Activated CD4-positive, alpha-beta T cell treated with anti-CD3 and anti-CD28 coated beads for 36 hours (primary cell): ENCODE measurements around the gene PKD2. TPM values are rescaled to one million over a fixed set of nuclear protein-coding genes. Genes with fewer than 3 reads are reported as not detected.

Source experiments
- ATAC-seq: fragments of 200-7000 bp; cut with Tn5 transposase; one replicate; pipeline ENCODE4 v1.10.0; 2021; ENCODE audit warnings: mild to moderate bottlenecking, moderate library complexity
- CTCF ChIA-PET: fragments of 350-600 bp; sonication (Branson Sonifier 250); formaldehyde crosslinking; loops from one replicate; lab custom pipeline; 2021; ENCODE audit warnings: antibody characterized with exemption; lab: Charles Lee
- POLR2A ChIA-PET: fragments of 350-600 bp; sonication (Branson Sonifier 250); formaldehyde crosslinking; loops from one replicate; lab custom pipeline; 2021; ENCODE audit warnings: antibody characterized with exemption, inconsistent platforms; lab: Charles Lee
- DNase-seq: peaks from one replicate; pipeline ENCODE4 v3.0.0-alpha.2; 2020
- H3K27ac Mint-ChIP-seq: one replicate; pipeline ENCODE4 v1.8.0; 2021; ENCODE audit warnings: mixed read lengths
- H3K27me3 Mint-ChIP-seq: one replicate; pipeline ENCODE4 v1.8.0; 2021; ENCODE audit warnings: mixed read lengths
- H3K36me3 Mint-ChIP-seq: one replicate; pipeline ENCODE4 v1.8.0; 2021; ENCODE audit warnings: low read depth, mixed read lengths
- H3K4me1 Mint-ChIP-seq: one replicate; pipeline ENCODE4 v1.8.0; 2021; ENCODE audit warnings: mixed read lengths
- H3K4me3 Mint-ChIP-seq: one replicate; pipeline ENCODE4 v1.8.0; 2021; ENCODE audit warnings: mild to moderate bottlenecking, moderate library complexity, mixed read lengths
- H3K9me3 Mint-ChIP-seq: one replicate; pipeline ENCODE4 v1.8.0; 2021; ENCODE audit warnings: low read depth, mixed read lengths
- intact Hi-C, 2 experiments: fragments of 100-400 bp; cut with DNase I in 1 of 2; cut with micrococcal nuclease in 1 of 2; formaldehyde crosslinking; loops; one replicate each; pipeline versions ENCODE4 v1.14.2 to v1.15.1; 2022 to 2024; cut with DNase I, micrococcal nuclease
- total RNA-seq, 2 experiments: library from RNA; stranded (reverse); gene quantifications; one replicate each; pipeline ENCODE4 v1.2.3, GENCODE V29; 2021

Gene PKD2
- total RNA-seq, 2 experiments from 2014 or later = 4.1 to 5.0 TPM

GRCh38 chr4:88043001-88043400, 35.6 kb downstream of the PKD2 start:
- DNase-seq = no peak
- ChIA-PET CTCF (interaction anchor here (0.8 to 1.0 kb wide), 2 partner anchors 10 to 168 kb away, joined by 4 read pairs; no protein-coding TSS in a partner anchor), POLR2A (no interaction called here)
- Mint-ChIP-seq H3K9me3 (no peaks in the 10 kb centered on the region), H3K4me1 (no peaks in the 10 kb centered on the region), H3K27ac (no peak overlapping the region), H3K36me3 (peaks cover 28% of the 10 kb centered on the region), H3K4me3 (no peak overlapping the region), H3K27me3 (no peaks in the 10 kb centered on the region)
- intact Hi-C loops = no loop called here
- no peak for ATAC-seq

DNA sequence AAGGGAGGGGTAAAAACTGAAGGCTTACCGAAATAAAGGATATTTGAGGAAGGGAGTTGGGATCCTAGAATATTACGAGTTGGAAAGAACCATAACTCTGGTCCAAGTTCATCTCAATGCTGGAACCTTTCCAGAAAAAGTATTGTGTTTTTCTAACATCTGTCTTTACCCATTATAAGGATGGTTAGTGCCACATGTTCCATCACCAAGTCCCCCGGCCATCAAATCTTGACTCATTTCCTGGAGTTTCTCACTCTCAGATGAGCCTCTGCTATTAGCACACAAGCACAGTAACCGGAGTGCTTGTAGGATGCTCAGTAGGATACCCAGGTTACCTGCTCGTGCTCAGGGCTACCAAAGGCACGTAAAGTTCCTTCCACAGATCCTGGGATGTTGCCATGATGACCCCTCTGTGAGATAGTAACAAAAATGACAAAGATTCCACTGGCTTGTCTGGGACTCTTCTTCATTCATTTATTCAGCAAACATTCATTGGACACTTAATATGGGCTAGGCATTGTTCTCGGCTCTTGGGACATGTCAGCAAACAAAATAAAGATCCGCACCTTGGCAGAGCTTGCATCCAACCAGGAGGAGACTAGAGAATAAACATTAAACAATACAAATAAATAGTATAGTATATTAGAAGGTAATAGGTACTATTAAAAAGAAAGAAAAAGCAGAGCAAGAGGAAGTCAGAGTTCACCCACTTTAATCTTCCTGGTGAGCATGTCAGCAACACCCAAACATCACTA, 36.3 kb downstream of the PKD2 start:
- Mint-ChIP-seq H3K4me1 (no peaks in the 10 kb centered on the region), H3K36me3 (peaks cover 23% of the 10 kb centered on the region), H3K27me3 (no peaks in the 10 kb centered on the region), H3K9me3 (no peaks in the 10 kb centered on the region), H3K27ac (no peak overlapping the region), H3K4me3 (no peak overlapping the region)
- no peak for ATAC-seq
- ChIA-PET CTCF (interaction anchor here (0.8 to 1.0 kb wide), 2 partner anchors 11 to 168 kb away, joined by 4 read pairs; no protein-coding TSS in a partner anchor), POLR2A (no interaction called here)
- no peak for DNase-seq
- intact Hi-C loops = no loop called here

DNA sequence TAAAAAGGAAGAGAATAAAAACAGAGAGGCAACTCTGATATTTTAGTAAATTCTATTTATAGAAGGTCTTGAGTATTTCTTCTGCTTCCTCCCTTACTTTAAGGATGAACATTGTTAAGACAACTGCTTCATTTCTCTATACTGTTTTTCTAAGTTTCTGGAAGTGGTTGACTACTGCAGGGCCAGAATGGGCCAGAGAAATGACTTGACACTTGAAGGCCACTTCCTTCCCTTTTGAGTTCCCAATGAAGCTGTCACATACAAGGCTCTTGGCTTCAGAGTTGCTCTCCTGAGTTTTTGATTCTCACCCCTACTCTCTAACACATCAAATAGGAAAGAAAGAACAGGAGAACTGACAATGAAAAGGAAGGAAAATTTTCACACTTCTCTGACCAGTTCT, 37.6 kb downstream of the PKD2 start:
- Mint-ChIP-seq H3K4me3 (no peak overlapping the region), H3K4me1 (no peaks in the 10 kb centered on the region), H3K27ac (no peak overlapping the region), H3K27me3 (no peaks in the 10 kb centered on the region), H3K9me3 (no peaks in the 10 kb centered on the region), H3K36me3 (peaks cover 19% of the 10 kb centered on the region)
- no peak for ATAC-seq
- ChIA-PET CTCF (interaction anchor here (0.6 kb wide), 1 partner anchor 282 kb away, joined by 3 read pairs; no protein-coding TSS in a partner anchor), POLR2A (no interaction called here)
- intact Hi-C loops = no loop called here
- no peak for DNase-seq

GRCh38 chr4:88054229-88054628, 46.8 kb downstream of the PKD2 start:
- peaks cover 12% of the 10 kb centered on the region for H3K36me3 Mint-ChIP-seq
- H3K27me3 Mint-ChIP-seq = no peaks in the 10 kb centered on the region
- H3K9me3 Mint-ChIP-seq = no peaks in the 10 kb centered on the region
- POLR2A ChIA-PET = no interaction called here
- H3K4me3 Mint-ChIP-seq = no peak overlapping the region
- DNase-seq (no peak), ATAC-seq (no peak)
- no peaks in the 10 kb centered on the region for H3K4me1 Mint-ChIP-seq
- intact Hi-C loops = no loop called here
- CTCF ChIA-PET = interaction anchor here (1.5 to 1.6 kb wide), 2 partner anchors 81 to 158 kb away, joined by 3 to 6 read pairs; no protein-coding TSS in a partner anchor
- H3K27ac Mint-ChIP-seq = no peak overlapping the region

DNA sequence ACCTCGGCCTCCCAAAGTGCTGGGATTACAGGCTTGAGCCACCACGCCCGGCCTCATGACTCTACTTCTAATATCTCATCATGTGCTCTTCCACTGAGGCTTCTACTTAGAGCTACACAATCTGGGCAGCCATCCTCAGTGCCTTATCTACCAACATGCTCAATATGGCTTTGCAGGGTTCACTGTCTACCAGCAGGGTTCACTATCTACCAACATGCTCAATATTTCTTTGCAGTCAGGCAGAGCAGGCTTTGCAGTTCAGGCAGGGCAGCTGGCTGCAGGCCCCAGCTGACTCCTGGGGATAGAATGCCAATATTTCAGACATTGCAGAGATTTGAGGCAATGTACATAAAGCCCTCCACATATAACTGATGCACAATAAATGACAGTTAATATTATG, 47.5 kb downstream of the PKD2 start:
- no peak for ATAC-seq
- intact Hi-C loops = no loop called here

GRCh38 chr4:88058295-88058694, 50.9 kb downstream of the PKD2 start:
- no peak for ATAC-seq
- H3K27me3 Mint-ChIP-seq = no peaks in the 10 kb centered on the region
- H3K4me1 Mint-ChIP-seq = no peaks in the 10 kb centered on the region
- H3K27ac Mint-ChIP-seq = no peak overlapping the region
- intact Hi-C loops = no loop called here
- DNase-seq = no peak
- H3K36me3 Mint-ChIP-seq = peaks cover 13% of the 10 kb centered on the region
- no peaks in the 10 kb centered on the region for H3K9me3 Mint-ChIP-seq
- CTCF ChIA-PET = interaction anchor here (0.8 kb wide), 1 partner anchor 154 kb away, joined by 3 read pairs; no protein-coding TSS in a partner anchor
- POLR2A ChIA-PET = no interaction called here
- no peak overlapping the region for H3K4me3 Mint-ChIP-seq

More for the DNA sequence above, 47.5 kb downstream of the PKD2 start:
- Mint-ChIP-seq H3K36me3 (peaks cover 16% of the 10 kb centered on the region), H3K9me3 (no peaks in the 10 kb centered on the region), H3K27me3 (no peaks in the 10 kb centered on the region), H3K4me3 (no peak overlapping the region), H3K27ac (no peak overlapping the region), H3K4me1 (no peaks in the 10 kb centered on the region)
- DNase-seq = peak; percentile 6
- POLR2A ChIA-PET = no interaction called here
- CTCF ChIA-PET = interaction anchor here (0.6 to 1.6 kb wide), 2 partner anchors 21 to 157 kb away, joined by 5 to 6 read pairs; no protein-coding TSS in a partner anchor

- POLR2A ChIA-PET = no interaction called here
- H3K4me3 Mint-ChIP-seq = no peak overlapping the region
- intact Hi-C loops = no loop called here
Measured at GRCh38 chr4:88059766-88060165, 52.3 kb downstream of the PKD2 start.

DNA sequence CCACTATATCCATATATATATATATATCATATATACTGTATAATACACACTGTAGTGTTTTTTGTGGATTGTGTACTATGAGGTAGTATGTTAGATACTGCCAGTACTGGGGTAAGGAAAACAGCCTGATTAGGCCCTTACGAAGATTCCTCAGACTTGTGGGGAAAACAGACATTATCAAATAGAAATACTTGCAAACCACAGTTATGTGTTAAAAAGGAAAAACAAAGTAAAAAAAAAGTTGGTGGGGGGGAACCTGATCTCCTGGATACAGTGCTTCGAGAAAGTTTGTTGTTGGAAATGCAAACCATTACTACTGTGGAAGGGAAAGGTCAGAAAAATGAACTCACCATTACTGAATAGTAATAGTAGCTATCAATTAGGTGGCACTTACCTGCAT, 53.0 kb downstream of the PKD2 start:
- intact Hi-C loops = no loop called here
- POLR2A ChIA-PET = no interaction called here
- no peak for DNase-seq
- H3K9me3 Mint-ChIP-seq = no peaks in the 10 kb centered on the region
- H3K36me3 Mint-ChIP-seq = peaks cover 22% of the 10 kb centered on the region
- ATAC-seq = no peak
- H3K27ac Mint-ChIP-seq = no peak overlapping the region
- H3K4me1 Mint-ChIP-seq = no peaks in the 10 kb centered on the region
- H3K27me3 Mint-ChIP-seq = no peaks in the 10 kb centered on the region
- CTCF ChIA-PET = no interaction called here
- H3K4me3 Mint-ChIP-seq = no peak overlapping the region

More at GRCh38 chr4:88059766-88060165, 52.3 kb downstream of the PKD2 start:
- Mint-ChIP-seq H3K4me1 (no peaks in the 10 kb centered on the region), H3K36me3 (peaks cover 18% of the 10 kb centered on the region), H3K27me3 (no peaks in the 10 kb centered on the region), H3K27ac (no peak overlapping the region), H3K9me3 (no peaks in the 10 kb centered on the region)
- CTCF ChIA-PET = interaction anchor here (0.9 kb wide), 1 partner anchor 152 kb away, joined by 4 read pairs; no protein-coding TSS in a partner anchor
- ATAC-seq (no peak), DNase-seq (no peak)

GRCh38 chr4:88062311-88062710, 54.9 kb downstream of the PKD2 start:
- intact Hi-C loops = no loop called here
- Mint-ChIP-seq H3K4me3 (no peak overlapping the region), H3K4me1 (no peaks in the 10 kb centered on the region), H3K36me3 (peaks cover 30% of the 10 kb centered on the region), H3K27me3 (no peaks in the 10 kb centered on the region), H3K27ac (no peak overlapping the region), H3K9me3 (no peaks in the 10 kb centered on the region)
- ChIA-PET POLR2A (no interaction called here), CTCF (no interaction called here)
- DNase-seq = no peak
- ATAC-seq = no peak

DNA sequence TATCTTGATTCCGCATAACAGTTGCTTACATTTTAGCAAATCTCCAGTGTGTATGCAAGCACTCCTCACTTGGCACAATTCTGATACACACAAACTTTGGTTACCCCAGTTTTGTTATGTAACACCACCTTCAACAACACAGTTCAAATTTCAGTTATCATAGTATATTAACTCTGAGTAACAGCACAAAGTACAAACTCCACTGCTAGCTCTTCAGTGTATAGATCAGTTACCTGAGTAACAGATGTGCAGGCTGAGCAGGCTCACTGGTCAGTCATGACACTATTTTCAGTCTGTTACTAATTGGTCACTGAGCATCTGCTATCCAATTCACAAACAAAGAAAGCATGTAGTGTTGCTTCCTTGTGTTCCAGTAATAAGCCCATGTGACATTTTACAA, 55.4 kb downstream of the PKD2 start:
- Mint-ChIP-seq H3K27ac (no peak overlapping the region), H3K4me1 (no peaks in the 10 kb centered on the region), H3K36me3 (peaks cover 36% of the 10 kb centered on the region), H3K4me3 (no peak overlapping the region), H3K9me3 (no peaks in the 10 kb centered on the region), H3K27me3 (no peaks in the 10 kb centered on the region)
- intact Hi-C loops = no loop called here
- no peak for DNase-seq
- POLR2A ChIA-PET = no interaction called here
- ATAC-seq = no peak
- CTCF ChIA-PET = interaction anchor here (0.7 kb wide), 1 partner anchor 13 kb away, joined by 3 read pairs; no protein-coding TSS in a partner anchor

GRCh38 chr4:88063634-88064296, 56.3 kb downstream of the PKD2 start:
- ChIA-PET CTCF (interaction anchor here (0.7 kb wide), 1 partner anchor 12 kb away, joined by 3 read pairs; no protein-coding TSS in a partner anchor), POLR2A (no interaction called here)
- DNase-seq (no peak), ATAC-seq (no peak)
- no peaks in the 10 kb centered on the region for H3K9me3 Mint-ChIP-seq
- intact Hi-C loops = no loop called here
- H3K4me3 Mint-ChIP-seq = no peak overlapping the region
- no peaks in the 10 kb centered on the region for H3K4me1 Mint-ChIP-seq
- H3K36me3 Mint-ChIP-seq = peaks cover 42% of the 10 kb centered on the region
- no peak overlapping the region for H3K27ac Mint-ChIP-seq
- H3K27me3 Mint-ChIP-seq = no peaks in the 10 kb centered on the region
